Activated CD8-positive, alpha-beta T cell treated with anti-CD3 and anti-CD28 coated beads for 36 hours (primary cell): ENCODE data around the gene COBL. TPM values are rescaled to one million over a fixed set of nuclear protein-coding genes. Genes with fewer than 3 reads are reported as not detected.

Source experiments
- ATAC-seq: fragments of 200-7000 bp; cut with Tn5 transposase; one replicate; pipeline ENCODE4 v1.10.0; 2021; ENCODE audit warnings: mild to moderate bottlenecking, moderate library complexity
- CTCF ChIA-PET: fragments of 350-600 bp; sonication (Branson Sonifier 250); formaldehyde crosslinking; loops from one replicate; lab custom pipeline; 2021; ENCODE audit warnings: antibody characterized with exemption; lab: Charles Lee
- POLR2A ChIA-PET: fragments of 350-600 bp; sonication (Branson Sonifier 250); formaldehyde crosslinking; loops from one replicate; lab custom pipeline; 2021; ENCODE audit warnings: antibody characterized with exemption; lab: Charles Lee
- DNase-seq: peaks from one replicate; pipeline ENCODE4 v3.0.0-alpha.2; 2020
- H3K27ac Mint-ChIP-seq: one replicate; pipeline ENCODE4 v1.8.0; 2021; ENCODE audit warnings: mild to moderate bottlenecking, mixed read lengths
- H3K27me3 Mint-ChIP-seq: one replicate; pipeline ENCODE4 v1.8.0; 2021; ENCODE audit warnings: mixed read lengths
- H3K36me3 Mint-ChIP-seq: one replicate; pipeline ENCODE4 v1.8.0; 2021; ENCODE audit warnings: low read depth, mixed read lengths
- H3K4me1 Mint-ChIP-seq: one replicate; pipeline ENCODE4 v1.8.0; 2021; ENCODE audit warnings: low read depth, mixed read lengths
- H3K4me3 Mint-ChIP-seq: one replicate; pipeline ENCODE4 v1.8.0; 2021; ENCODE audit warnings: mild to moderate bottlenecking, moderate library complexity, mixed read lengths
- H3K9me3 Mint-ChIP-seq: one replicate; pipeline ENCODE4 v1.8.0; 2021; ENCODE audit warnings: mixed read lengths
- intact Hi-C: fragments of 100-400 bp; cut with micrococcal nuclease; formaldehyde crosslinking; loops from one replicate; pipeline ENCODE4 v1.10.0; 2022
- total RNA-seq, 2 experiments: library from RNA; stranded (reverse); gene quantifications; one replicate each; pipeline ENCODE4 v1.2.3, GENCODE V29; 2021
- TF ChIP-seq, protein P1 (sequence below): fragments of 200-600 bp; IDR thresholded peaks from one replicate; pipeline ENCODE4 v1.8.0; 2022; ENCODE audit warnings: antibody characterized with exemption, mild to moderate bottlenecking

The COBL gene
- total RNA-seq, 2 experiments from 2014 or later = not detected

DNA sequence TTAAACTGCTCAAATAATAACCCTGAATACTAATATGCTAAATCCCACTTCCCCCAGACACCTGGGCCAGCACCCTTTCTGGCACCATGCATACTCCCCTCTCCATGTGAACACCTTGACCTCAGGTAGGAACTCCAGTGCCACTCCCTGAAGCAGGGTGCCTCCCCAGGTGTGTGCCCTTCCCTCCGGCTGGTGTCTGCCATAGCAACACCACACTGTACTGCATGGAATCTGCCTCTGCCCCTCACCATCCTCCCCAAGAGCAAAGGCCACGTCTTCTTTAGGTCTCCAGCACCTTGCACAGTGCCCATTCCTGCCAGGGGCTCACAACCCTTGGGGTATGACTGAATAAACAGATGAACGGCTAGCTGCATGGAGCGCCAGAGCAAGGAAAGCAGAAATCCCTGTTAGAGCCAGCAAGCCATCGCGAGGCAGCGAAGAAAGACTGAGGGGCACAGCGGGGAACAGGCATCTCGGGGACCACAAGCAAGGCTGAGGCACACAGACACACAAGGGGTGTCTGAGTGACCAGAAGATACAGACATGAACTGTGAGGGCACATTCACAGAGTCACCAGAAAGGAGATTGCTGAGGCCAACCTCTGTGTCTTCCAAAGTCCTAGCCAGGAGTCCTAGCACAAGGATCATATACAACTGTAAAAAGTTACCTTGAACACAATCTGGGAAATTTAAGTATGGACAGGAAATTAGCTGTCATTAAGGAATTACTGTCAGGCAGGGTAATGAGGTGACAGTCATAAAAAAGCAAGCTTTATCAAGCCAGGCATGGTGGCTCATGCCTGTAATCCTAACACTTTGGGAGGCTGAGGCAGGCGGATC, 25.7 kb downstream of the COBL start:
- ATAC-seq (no peak), DNase-seq (no peak)
- ChIA-PET CTCF (no interaction called here), POLR2A (no interaction called here)
- Mint-ChIP-seq H3K36me3 (no peaks in the 10 kb centered on the region), H3K4me3 (no peak overlapping the region), H3K9me3 (no peaks in the 10 kb centered on the region), H3K27ac (no peak overlapping the region), H3K27me3 (peaks cover 1% of the 10 kb centered on the region), H3K4me1 (no peaks in the 10 kb centered on the region)
- intact Hi-C loops = no loop called here
- TF ChIP-seq, protein P1, sequence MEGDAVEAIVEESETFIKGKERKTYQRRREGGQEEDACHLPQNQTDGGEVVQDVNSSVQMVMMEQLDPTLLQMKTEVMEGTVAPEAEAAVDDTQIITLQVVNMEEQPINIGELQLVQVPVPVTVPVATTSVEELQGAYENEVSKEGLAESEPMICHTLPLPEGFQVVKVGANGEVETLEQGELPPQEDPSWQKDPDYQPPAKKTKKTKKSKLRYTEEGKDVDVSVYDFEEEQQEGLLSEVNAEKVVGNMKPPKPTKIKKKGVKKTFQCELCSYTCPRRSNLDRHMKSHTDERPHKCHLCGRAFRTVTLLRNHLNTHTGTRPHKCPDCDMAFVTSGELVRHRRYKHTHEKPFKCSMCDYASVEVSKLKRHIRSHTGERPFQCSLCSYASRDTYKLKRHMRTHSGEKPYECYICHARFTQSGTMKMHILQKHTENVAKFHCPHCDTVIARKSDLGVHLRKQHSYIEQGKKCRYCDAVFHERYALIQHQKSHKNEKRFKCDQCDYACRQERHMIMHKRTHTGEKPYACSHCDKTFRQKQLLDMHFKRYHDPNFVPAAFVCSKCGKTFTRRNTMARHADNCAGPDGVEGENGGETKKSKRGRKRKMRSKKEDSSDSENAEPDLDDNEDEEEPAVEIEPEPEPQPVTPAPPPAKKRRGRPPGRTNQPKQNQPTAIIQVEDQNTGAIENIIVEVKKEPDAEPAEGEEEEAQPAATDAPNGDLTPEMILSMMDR = no peak

DNA sequence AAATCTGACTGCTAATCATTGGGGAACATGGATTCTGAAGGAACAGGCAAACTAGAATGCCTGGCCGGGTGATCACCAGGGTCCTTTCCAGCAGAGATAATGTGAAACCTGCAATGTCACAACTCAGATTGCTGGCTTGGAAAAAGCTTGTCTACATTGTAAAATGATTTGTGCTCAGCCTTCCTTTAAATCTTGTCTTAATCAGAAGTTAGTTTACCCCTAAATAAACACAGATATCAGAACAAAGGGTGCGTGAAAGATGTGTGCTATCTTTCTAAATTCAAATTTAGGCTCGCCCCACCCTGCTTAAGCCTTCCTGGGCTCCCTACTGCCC, 26.3 kb downstream of the COBL start:
- no peak for ATAC-seq
- no peaks in the 10 kb centered on the region for H3K9me3 Mint-ChIP-seq
- POLR2A ChIA-PET = no interaction called here
- peaks cover 1% of the 10 kb centered on the region for H3K27me3 Mint-ChIP-seq
- H3K4me1 Mint-ChIP-seq = no peaks in the 10 kb centered on the region
- H3K27ac Mint-ChIP-seq = no peak overlapping the region
- no peak for DNase-seq
- TF ChIP-seq, protein P1 = no peak
- no peaks in the 10 kb centered on the region for H3K36me3 Mint-ChIP-seq
- CTCF ChIA-PET = no interaction called here
- no peak overlapping the region for H3K4me3 Mint-ChIP-seq
- intact Hi-C loops = no loop called here

GRCh38 chr7:51289623-51290303, 26.8 kb downstream of the COBL start:
- intact Hi-C loops = no loop called here
- CTCF ChIA-PET = no interaction called here
- TF ChIP-seq, protein P1 = no peak
- Mint-ChIP-seq H3K27me3 (peaks cover 1% of the 10 kb centered on the region), H3K4me3 (no peak overlapping the region), H3K36me3 (no peaks in the 10 kb centered on the region), H3K4me1 (no peaks in the 10 kb centered on the region), H3K27ac (no peak overlapping the region), H3K9me3 (no peaks in the 10 kb centered on the region)
- ATAC-seq = no peak
- DNase-seq = no peak
- POLR2A ChIA-PET = no interaction called here

GRCh38 chr7:51288896-51289622, 27.6 kb downstream of the COBL start:
- intact Hi-C loops = no loop called here
- Mint-ChIP-seq H3K9me3 (no peaks in the 10 kb centered on the region), H3K36me3 (no peaks in the 10 kb centered on the region), H3K4me1 (no peaks in the 10 kb centered on the region), H3K27me3 (peaks cover 1% of the 10 kb centered on the region), H3K4me3 (no peak overlapping the region), H3K27ac (no peak overlapping the region)
- POLR2A ChIA-PET = no interaction called here
- ATAC-seq (no peak), DNase-seq (no peak)
- TF ChIP-seq, protein P1 = no peak
- CTCF ChIA-PET = no interaction called here
